Measurements from ENCODE around the gene MEX3C.

DNA sequence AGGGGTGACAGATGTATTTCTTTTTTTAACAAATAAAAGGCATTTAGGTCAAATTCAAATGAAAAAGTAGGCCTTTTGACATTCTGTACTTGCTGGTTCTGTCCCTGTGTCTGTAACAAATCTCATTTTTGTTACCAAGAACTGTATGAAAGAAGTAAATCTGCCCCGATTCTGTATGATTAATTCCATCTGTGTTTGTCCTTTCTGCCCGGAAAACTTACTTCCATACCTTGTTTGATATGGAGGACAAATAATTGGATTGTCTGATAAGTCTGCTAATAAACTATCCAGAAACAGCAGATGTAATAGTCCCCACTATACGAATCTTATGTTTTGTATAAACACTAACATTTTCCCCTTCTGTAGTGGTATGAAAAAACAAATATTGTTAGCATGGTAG lies 69.8 kb downstream of the MEX3C start:
- no peak for TF ChIP-seq EZH2 (IDR thresholded peaks at IDR 0.05; ENCODE audit: borderline replicate concordance, low read length)
- TF ChIP-seq, protein P1, sequence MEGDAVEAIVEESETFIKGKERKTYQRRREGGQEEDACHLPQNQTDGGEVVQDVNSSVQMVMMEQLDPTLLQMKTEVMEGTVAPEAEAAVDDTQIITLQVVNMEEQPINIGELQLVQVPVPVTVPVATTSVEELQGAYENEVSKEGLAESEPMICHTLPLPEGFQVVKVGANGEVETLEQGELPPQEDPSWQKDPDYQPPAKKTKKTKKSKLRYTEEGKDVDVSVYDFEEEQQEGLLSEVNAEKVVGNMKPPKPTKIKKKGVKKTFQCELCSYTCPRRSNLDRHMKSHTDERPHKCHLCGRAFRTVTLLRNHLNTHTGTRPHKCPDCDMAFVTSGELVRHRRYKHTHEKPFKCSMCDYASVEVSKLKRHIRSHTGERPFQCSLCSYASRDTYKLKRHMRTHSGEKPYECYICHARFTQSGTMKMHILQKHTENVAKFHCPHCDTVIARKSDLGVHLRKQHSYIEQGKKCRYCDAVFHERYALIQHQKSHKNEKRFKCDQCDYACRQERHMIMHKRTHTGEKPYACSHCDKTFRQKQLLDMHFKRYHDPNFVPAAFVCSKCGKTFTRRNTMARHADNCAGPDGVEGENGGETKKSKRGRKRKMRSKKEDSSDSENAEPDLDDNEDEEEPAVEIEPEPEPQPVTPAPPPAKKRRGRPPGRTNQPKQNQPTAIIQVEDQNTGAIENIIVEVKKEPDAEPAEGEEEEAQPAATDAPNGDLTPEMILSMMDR (IDR thresholded peaks at IDR 0.05; ENCODE audit: low read length): no peak

Measured in OCI-LY1 (cell line).